ENCODE measurements around the gene ODC1.

DNA sequence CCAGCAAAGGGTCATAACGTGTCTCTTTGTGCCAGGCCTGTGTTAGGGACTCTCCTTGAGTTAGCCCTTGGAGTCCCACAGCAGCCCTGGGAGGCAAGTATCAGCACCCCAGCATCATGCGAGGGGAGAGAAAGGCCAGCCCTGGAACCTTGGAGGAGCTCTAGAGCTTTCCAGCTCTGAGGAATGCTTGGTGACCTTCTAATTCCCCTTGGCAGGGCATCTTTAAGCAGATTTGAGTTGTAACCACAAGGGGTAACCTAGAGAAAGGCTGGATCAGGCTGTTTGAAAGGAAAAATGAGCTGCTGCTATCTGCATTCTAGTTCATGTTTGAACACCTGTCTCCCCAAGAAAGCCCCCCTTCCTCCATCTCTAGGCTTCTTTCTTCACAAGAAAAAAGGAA is 23.8 kb upstream of the ODC1 start:
- TF ChIP-seq, protein P1, sequence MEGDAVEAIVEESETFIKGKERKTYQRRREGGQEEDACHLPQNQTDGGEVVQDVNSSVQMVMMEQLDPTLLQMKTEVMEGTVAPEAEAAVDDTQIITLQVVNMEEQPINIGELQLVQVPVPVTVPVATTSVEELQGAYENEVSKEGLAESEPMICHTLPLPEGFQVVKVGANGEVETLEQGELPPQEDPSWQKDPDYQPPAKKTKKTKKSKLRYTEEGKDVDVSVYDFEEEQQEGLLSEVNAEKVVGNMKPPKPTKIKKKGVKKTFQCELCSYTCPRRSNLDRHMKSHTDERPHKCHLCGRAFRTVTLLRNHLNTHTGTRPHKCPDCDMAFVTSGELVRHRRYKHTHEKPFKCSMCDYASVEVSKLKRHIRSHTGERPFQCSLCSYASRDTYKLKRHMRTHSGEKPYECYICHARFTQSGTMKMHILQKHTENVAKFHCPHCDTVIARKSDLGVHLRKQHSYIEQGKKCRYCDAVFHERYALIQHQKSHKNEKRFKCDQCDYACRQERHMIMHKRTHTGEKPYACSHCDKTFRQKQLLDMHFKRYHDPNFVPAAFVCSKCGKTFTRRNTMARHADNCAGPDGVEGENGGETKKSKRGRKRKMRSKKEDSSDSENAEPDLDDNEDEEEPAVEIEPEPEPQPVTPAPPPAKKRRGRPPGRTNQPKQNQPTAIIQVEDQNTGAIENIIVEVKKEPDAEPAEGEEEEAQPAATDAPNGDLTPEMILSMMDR (optimal IDR thresholded peaks at IDR 0.05 in 1 of 3, IDR thresholded peaks at IDR 0.05 in 1 of 3, conservative IDR thresholded peaks at IDR 0.05 in 1 of 3; ENCODE audit: extremely low read depth in 1 of 3, insufficient read depth in 2 of 3, low read length in 3 of 3), result no peak
- no peak for TF ChIP-seq EZH2 (IDR thresholded peaks at IDR 0.05; ENCODE audit: low read length)
